NT2/D1 (cell line): Measurements from ENCODE around the gene ABHD17C.

Experiments used
- DNase-seq: peaks from one replicate; pipeline ENCODE4 v3.0.0-alpha.2; 2011; ENCODE audit warnings: low read depth, low spot score
- H3K27me3 ChIP-seq: 2 replicates; pipeline ENCODE4 v1.6.0; 2011; ENCODE audit warnings: mild to moderate bottlenecking; ENCODE audit not compliant: insufficient read length, insufficient read depth
- H3K36me3 ChIP-seq: 2 replicates; pipeline ENCODE4 v1.6.1; 2011; ENCODE audit warnings: mild to moderate bottlenecking, low read length, mixed read lengths; ENCODE audit not compliant: insufficient read depth, insufficient read length
- H3K4me1 ChIP-seq: 2 replicates; pipeline ENCODE4 v1.5.1; 2011; ENCODE audit not compliant: insufficient read depth, insufficient read length
- H3K4me3 ChIP-seq: 2 replicates; pipeline ENCODE4 v1.5.1; 2011; ENCODE audit warnings: low read depth; ENCODE audit not compliant: insufficient read length
- H3K9ac ChIP-seq: 2 replicates; pipeline ENCODE4 v1.6.0; 2011; ENCODE audit warnings: low read depth; ENCODE audit not compliant: insufficient read length
- H3K9me3 ChIP-seq: 2 replicates; pipeline ENCODE4 v1.5.1; 2011; ENCODE audit warnings: mild to moderate bottlenecking, low read length; ENCODE audit not compliant: insufficient read depth
- SUZ12 ChIP-seq: IDR thresholded peaks from 2 replicates; pipeline ENCODE4 v1.6.1; 2011; ENCODE audit not compliant: insufficient read length, insufficient read depth; ENCODE audit errors: extremely low read depth
- YY1 ChIP-seq: IDR thresholded peaks from 2 replicates; pipeline ENCODE4 v1.6.1; 2011; ENCODE audit not compliant: insufficient read length, insufficient read depth
- ZNF274 ChIP-seq: IDR thresholded peaks from 2 replicates; pipeline ENCODE4 v1.6.1; 2011; ENCODE audit warnings: mild to moderate bottlenecking, low read depth, low read length

The ABHD17C gene

GRCh38 chr15:80679167-80679803 is 15.8 kb upstream of the ABHD17C start:
- DNase-seq: no peak
- Histone ChIP-seq H3K36me3 (no peaks in the 10 kb centered on the region), H3K4me3 (no peak overlapping the region), H3K9ac (no peak overlapping the region), H3K4me1 (no peaks in the 10 kb centered on the region), H3K27me3 (no peaks in the 10 kb centered on the region), H3K9me3 (no peaks in the 10 kb centered on the region)
- TF ChIP-seq YY1 (no peak), SUZ12 (no peak), ZNF274 (no peak)

DNA sequence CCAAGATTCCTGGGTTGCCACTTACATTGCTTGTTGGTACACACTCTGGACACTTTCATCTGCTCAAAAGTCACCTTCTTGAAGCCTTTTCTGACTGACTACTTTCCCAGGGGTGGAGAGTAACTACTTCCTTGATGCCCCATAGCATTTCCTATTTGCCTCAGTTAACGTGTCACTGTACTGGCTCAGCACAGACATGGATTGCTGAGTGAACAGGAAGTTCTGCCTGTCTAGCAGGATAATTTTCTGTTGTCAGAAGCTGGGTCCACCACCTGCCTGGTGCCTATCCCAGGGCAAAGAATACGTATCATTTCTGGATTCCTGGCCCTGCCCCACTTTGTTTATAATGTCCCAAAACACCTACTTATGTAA is 15.3 kb upstream of the ABHD17C start:
- Histone ChIP-seq H3K9ac (no peak overlapping the region), H3K4me3 (no peak overlapping the region), H3K27me3 (no peaks in the 10 kb centered on the region), H3K36me3 (no peaks in the 10 kb centered on the region), H3K4me1 (no peaks in the 10 kb centered on the region), H3K9me3 (no peaks in the 10 kb centered on the region)
- TF ChIP-seq SUZ12 (no peak), YY1 (no peak), ZNF274 (no peak)
- DNase-seq: no peak

GRCh38 chr15:80682201-80682600 is 12.9 kb upstream of the ABHD17C start:
- no peak for DNase-seq
- Histone ChIP-seq H3K9me3 (no peaks in the 10 kb centered on the region), H3K4me3 (no peak overlapping the region), H3K4me1 (no peaks in the 10 kb centered on the region), H3K9ac (no peak overlapping the region), H3K27me3 (no peaks in the 10 kb centered on the region), H3K36me3 (no peaks in the 10 kb centered on the region)
- TF ChIP-seq SUZ12: no peak
- no peak for TF ChIP-seq YY1
- TF ChIP-seq ZNF274: no peak

- Histone ChIP-seq H3K27me3 (no peaks in the 10 kb centered on the region), H3K9me3 (no peaks in the 10 kb centered on the region), H3K36me3 (no peaks in the 10 kb centered on the region), H3K4me3 (no peak overlapping the region), H3K9ac (no peak overlapping the region), H3K4me1 (no peaks in the 10 kb centered on the region)
- TF ChIP-seq SUZ12 (no peak), YY1 (no peak)
- no peak for DNase-seq
Observed at GRCh38 chr15:80684697-80685096, 10.4 kb upstream of the ABHD17C start.

- Histone ChIP-seq H3K4me1 (no peaks in the 10 kb centered on the region), H3K36me3 (no peaks in the 10 kb centered on the region), H3K9me3 (no peaks in the 10 kb centered on the region), H3K27me3 (no peaks in the 10 kb centered on the region), H3K4me3 (no peak overlapping the region), H3K9ac (no peak overlapping the region)
- DNase-seq: no peak
- TF ChIP-seq SUZ12 (no peak), YY1 (no peak), ZNF274 (no peak)
Observed at GRCh38 chr15:80685628-80686027, 9.5 kb upstream of the ABHD17C start.

GRCh38 chr15:80689294-80689693 is 5.8 kb upstream of the ABHD17C start:
- no peak for DNase-seq
- H3K4me1 ChIP-seq: no peaks in the 10 kb centered on the region
- peaks cover 8% of the 10 kb centered on the region for H3K27me3 ChIP-seq
- no peak overlapping the region for H3K4me3 ChIP-seq
- TF ChIP-seq YY1 (no peak), SUZ12 (no peak), ZNF274 (no peak)
- no peaks in the 10 kb centered on the region for H3K9me3 ChIP-seq
- H3K36me3 ChIP-seq: no peaks in the 10 kb centered on the region
- H3K9ac ChIP-seq: no peak overlapping the region

DNA sequence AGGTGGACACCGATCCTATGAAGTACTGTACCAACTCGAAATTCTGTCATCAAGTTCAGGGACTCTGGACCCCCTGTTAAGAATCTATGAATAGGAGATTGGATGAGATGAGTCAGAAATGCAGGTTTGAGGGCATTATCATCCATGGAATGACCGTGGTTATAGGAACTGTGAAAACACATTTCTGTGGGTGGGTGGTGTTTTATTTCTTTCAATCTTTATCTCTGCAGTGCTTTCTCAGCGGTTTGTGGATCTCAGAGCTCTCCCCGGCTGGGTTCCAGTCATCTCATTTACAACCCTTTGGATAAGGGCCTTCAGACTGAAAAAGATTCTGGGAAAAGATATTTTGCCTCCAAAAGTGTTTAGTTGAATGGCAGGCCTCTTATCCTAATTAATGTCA is 5.4 kb upstream of the ABHD17C start:
- DNase-seq: no peak
- Histone ChIP-seq H3K4me3 (no peak overlapping the region), H3K9ac (no peak overlapping the region), H3K9me3 (no peaks in the 10 kb centered on the region), H3K36me3 (no peaks in the 10 kb centered on the region), H3K27me3 (peaks cover 11% of the 10 kb centered on the region), H3K4me1 (no peaks in the 10 kb centered on the region)
- TF ChIP-seq ZNF274 (no peak), YY1 (no peak)

GRCh38 chr15:80691575-80691974 is 3.5 kb upstream of the ABHD17C start:
- peaks cover 21% of the 10 kb centered on the region for H3K27me3 ChIP-seq
- H3K4me3 ChIP-seq: no peak overlapping the region
- DNase-seq: no peak
- TF ChIP-seq ZNF274 (no peak), YY1 (no peak), SUZ12 (no peak)
- no peaks in the 10 kb centered on the region for H3K9me3 ChIP-seq
- H3K36me3 ChIP-seq: no peaks in the 10 kb centered on the region
- no peaks in the 10 kb centered on the region for H3K4me1 ChIP-seq
- H3K9ac ChIP-seq: no peak overlapping the region
